Right atrium auricular region (tissue), 2 donors: ENCODE data around the gene BPIFB1. TPM values are rescaled to one million over a fixed set of nuclear protein-coding genes. Genes with fewer than 3 reads are reported as not detected.

Experiments used
- DNase-seq: peaks from one replicate; pipeline ENCODE4 v3.0.0-alpha.2; 2019; ENCODE audit warnings: low spot score
- H3K27ac ChIP-seq, 2 donors: fragments of 200-600 bp; sonication (generic); 1 replicate in 1 of 2; 2 replicates in 1 of 2; pipeline ENCODE4 v1.5.1; 2016 to 2019
- H3K27me3 ChIP-seq, 2 donors: fragments of 200-600 bp; sonication (generic); one replicate each; pipeline versions ENCODE4 v1.5.1 to v1.6.0; 2017 to 2019
- H3K36me3 ChIP-seq: fragments of 200-600 bp; sonication (generic); one replicate; pipeline ENCODE4 v1.5.1; 2016
- H3K4me1 ChIP-seq, 2 donors: fragments of 200-600 bp; sonication (generic); one replicate each; pipeline versions ENCODE4 v1.5.1 to v1.6.0; 2017 to 2019
- H3K4me3 ChIP-seq, 2 donors: fragments of 200-600 bp; sonication (generic); 1 replicate in 1 of 2; 2 replicates in 1 of 2; pipeline ENCODE4 v1.5.1; 2017 to 2019; ENCODE audit warnings: mild to moderate bottlenecking in 1 of 2, moderate library complexity in 1 of 2
- H3K9me3 ChIP-seq, 2 donors: fragments of 200-600 bp; sonication (generic); one replicate each; pipeline ENCODE4 v1.5.1; 2019
- CTCF ChIP-seq, 2 donors: fragments of 200-600 bp; sonication (generic); IDR thresholded peaks; one replicate each; pipeline ENCODE4 v1.5.1; 2019; ENCODE audit warnings: antibody characterized with exemption in 2 of 2
- total RNA-seq, 2 donors: library from RNA; depleted of rRNA; stranded (reverse); fragments of >200 nt; gene quantifications; one replicate each; pipeline ENCODE4 v1.1.0, GENCODE V29; 2016

Gene BPIFB1
- total RNA-seq, 2 donors from 2014 or later, result not detected

GRCh38 chr20:33322456-33322855, 39.4 kb downstream of the BPIFB1 start:
- Histone ChIP-seq H3K27me3 (no peaks in the 10 kb centered on the region), H3K9me3 (no peaks in the 10 kb centered on the region), H3K4me1 (no peaks in the 10 kb centered on the region), H3K27ac (no peak overlapping the region), H3K36me3 (no peaks in the 10 kb centered on the region), H3K4me3 (no peak overlapping the region)
- no peak for TF ChIP-seq CTCF (IDR thresholded peaks at IDR 0.05)
- DNase-seq, result no peak

- H3K27me3 ChIP-seq, result no peaks in the 10 kb centered on the region
- TF ChIP-seq CTCF (IDR thresholded peaks at IDR 0.05), result no peak
- no peak for DNase-seq
- no peak overlapping the region for H3K4me3 ChIP-seq
- H3K4me1 ChIP-seq, result no peaks in the 10 kb centered on the region
- H3K27ac ChIP-seq, result no peak overlapping the region
- H3K36me3 ChIP-seq, result no peaks in the 10 kb centered on the region
- no peaks in the 10 kb centered on the region for H3K9me3 ChIP-seq
These were observed 40.2 kb downstream of the BPIFB1 start for GRCh38 chr20:33323236-33323635.

DNA sequence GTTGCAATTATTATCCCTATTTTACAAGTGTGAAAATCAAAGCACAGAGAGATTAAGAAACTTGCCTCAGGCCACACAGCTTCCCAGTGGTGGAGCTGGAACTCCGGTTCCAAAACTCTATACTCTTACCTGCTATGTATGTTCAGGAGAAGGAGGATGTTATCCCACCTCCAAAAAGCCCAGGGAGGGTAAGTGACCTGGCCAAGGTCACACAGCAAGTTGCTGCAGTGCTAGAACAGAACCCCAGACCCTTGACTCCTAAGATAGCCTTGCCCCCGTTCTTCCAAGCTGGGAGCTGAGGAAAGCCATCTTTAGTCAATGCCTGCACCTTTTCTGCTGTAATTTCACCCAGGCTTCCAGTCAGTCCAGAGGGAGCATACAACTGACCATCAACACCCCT, 42.3 kb downstream of the BPIFB1 start:
- Histone ChIP-seq H3K4me1 (no peaks in the 10 kb centered on the region), H3K36me3 (no peaks in the 10 kb centered on the region), H3K9me3 (no peaks in the 10 kb centered on the region), H3K4me3 (no peak overlapping the region), H3K27me3 (no peaks in the 10 kb centered on the region), H3K27ac (no peak overlapping the region)
- no peak for DNase-seq
- no peak for TF ChIP-seq CTCF (IDR thresholded peaks at IDR 0.05)

DNA sequence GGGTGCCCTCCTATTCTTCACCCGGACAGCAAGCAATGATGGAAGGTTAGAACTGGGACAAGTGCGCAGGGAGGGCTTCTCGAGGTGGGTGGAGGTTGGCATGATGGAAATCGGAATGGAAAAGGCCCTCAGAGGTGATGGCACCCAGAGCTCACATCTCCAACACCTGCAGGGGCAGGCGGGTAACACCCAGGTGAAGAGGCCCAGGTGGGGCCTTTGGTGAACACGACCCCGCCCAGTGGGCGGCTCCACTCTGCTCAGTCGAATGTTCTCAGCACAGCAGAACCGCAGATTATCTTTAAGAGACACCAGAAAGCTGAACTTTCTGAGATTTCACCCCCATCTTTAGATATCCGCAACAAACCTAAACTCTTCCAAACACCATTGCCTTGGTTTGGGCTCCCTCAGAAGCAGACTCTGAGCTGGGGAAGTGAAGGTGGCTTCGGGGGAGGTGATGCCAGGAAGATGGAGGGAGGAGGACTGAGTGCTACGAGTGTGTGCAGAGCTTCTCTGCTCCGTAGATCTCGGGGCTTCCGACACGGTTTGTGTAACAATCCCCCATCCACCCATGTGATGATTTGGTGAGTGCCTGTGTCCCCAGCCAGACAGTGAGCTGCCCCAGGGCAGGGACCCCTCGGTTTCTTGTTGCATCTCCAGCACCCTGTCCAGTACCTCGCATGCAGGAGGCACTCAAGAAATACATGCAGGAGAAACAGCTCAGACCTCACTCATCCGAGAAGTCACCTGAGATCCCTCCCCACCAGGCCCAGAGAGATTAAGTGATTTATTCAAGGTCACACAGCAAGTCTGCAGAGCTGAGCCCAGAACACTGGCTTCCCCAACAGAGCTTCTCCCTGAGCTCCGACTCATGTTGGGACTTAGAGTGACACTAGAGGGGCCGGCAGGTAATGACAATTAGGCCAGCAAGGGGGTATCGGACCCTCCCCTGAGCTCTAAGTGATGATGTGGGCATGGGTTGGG, 45.4 kb downstream of the BPIFB1 start:
- DNase-seq, result no peak
- Histone ChIP-seq H3K4me3 (no peak overlapping the region), H3K27ac (no peak overlapping the region), H3K27me3 (no peaks in the 10 kb centered on the region), H3K4me1 (no peaks in the 10 kb centered on the region), H3K36me3 (no peaks in the 10 kb centered on the region), H3K9me3 (no peaks in the 10 kb centered on the region)
- TF ChIP-seq CTCF (IDR thresholded peaks at IDR 0.05), result no peak

- Histone ChIP-seq H3K27me3 (no peaks in the 10 kb centered on the region), H3K27ac (no peak overlapping the region), H3K9me3 (no peaks in the 10 kb centered on the region), H3K4me3 (no peak overlapping the region), H3K4me1 (no peaks in the 10 kb centered on the region), H3K36me3 (no peaks in the 10 kb centered on the region)
- DNase-seq, result no peak
- no peak for TF ChIP-seq CTCF (IDR thresholded peaks at IDR 0.05)
These were observed 50.0 kb downstream of the BPIFB1 start for GRCh38 chr20:33332905-33333456.
